Measurements from ENCODE around the gene ELOVL1.
"Not testable (repeated sequence)": the region's sequence is repeated elsewhere in the genome, so short reads cannot be mapped to it uniquely, and the experiment has no call there.

The ELOVL1 gene

GRCh38 chr1:43373066-43373940 lies 5.5 kb upstream of the ELOVL1 start:
- H3K4me2 ChIP-seq (ENCODE audit: low read length): no peak overlapping the region
- H3K79me2 ChIP-seq (ENCODE audit: control insufficient read depth, low read length): peaks cover 8% of the 10 kb centered on the region
- H3K9me2 ChIP-seq (replicated peaks; ENCODE audit: control insufficient read depth, low read length): no peaks in the 10 kb centered on the region
- H3K27ac ChIP-seq (ENCODE audit: low read depth, low read length): no peak overlapping the region
- 0 out of 2 replicates have a peak, but pooled peaks cover 3% of the 10 kb centered on the region for H3K36me3 ChIP-seq (ENCODE audit: control insufficient read depth, low read length)
- H3K9me3 ChIP-seq (ENCODE audit: control insufficient read depth, insufficient read depth, low read length): no peaks in the 10 kb centered on the region
- H3K4me3 ChIP-seq (ENCODE audit: low read length): no peak overlapping the region
- H3F3A ChIP-seq (ENCODE audit: control insufficient read depth, insufficient read depth): peaks cover 3% of the 10 kb centered on the region; the same call in 1 of the 2 replicates
- TF ChIP-seq CTCF (IDR thresholded peaks at IDR 0.05; ENCODE audit: low read depth, low read length, poor library complexity, severe bottlenecking) (no peak), EZH2phosphoT487 (IDR thresholded peaks at IDR 0.05; ENCODE audit: borderline replicate concordance, low read length) (no peak)
- H3K27me3 ChIP-seq (ENCODE audit: control insufficient read depth, low read length): no peaks in the 10 kb centered on the region
- H4K20me1 ChIP-seq (ENCODE audit: control insufficient read depth, insufficient read depth, low read depth, low read length): no peaks in the 10 kb centered on the region
- peaks cover 6% of the 10 kb centered on the region for H3K4me1 ChIP-seq (ENCODE audit: control insufficient read depth, low read length)

GRCh38 chr1:43372172-43372571 lies 4.4 kb upstream of the ELOVL1 start:
- Histone ChIP-seq H3K79me2 (ENCODE audit: control insufficient read depth, low read length) (peaks cover 15% of the 10 kb centered on the region), H3K27ac (ENCODE audit: low read depth, low read length) (no peak overlapping the region), H3K4me2 (ENCODE audit: low read length) (no peak overlapping the region), H3K4me3 (ENCODE audit: low read length) (no peak overlapping the region), H3K27me3 (ENCODE audit: control insufficient read depth, low read length) (no peaks in the 10 kb centered on the region), H4K20me1 (ENCODE audit: control insufficient read depth, insufficient read depth, low read depth, low read length) (no peaks in the 10 kb centered on the region), H3K36me3 (ENCODE audit: control insufficient read depth, low read length) (peaks cover 7% of the 10 kb centered on the region), H3K9me2 (replicated peaks; ENCODE audit: control insufficient read depth, low read length) (no peaks in the 10 kb centered on the region), H3K4me1 (ENCODE audit: control insufficient read depth, low read length) (peaks cover 6% of the 10 kb centered on the region), H3F3A (ENCODE audit: control insufficient read depth, insufficient read depth) (peaks cover 3% of the 10 kb centered on the region; the same call in 1 of the 2 replicates), H3K9me3 (ENCODE audit: control insufficient read depth, insufficient read depth, low read length) (no peaks in the 10 kb centered on the region)
- TF ChIP-seq EZH2phosphoT487 (IDR thresholded peaks at IDR 0.05; ENCODE audit: borderline replicate concordance, low read length) (no peak), CTCF (IDR thresholded peaks at IDR 0.05; ENCODE audit: low read depth, low read length, poor library complexity, severe bottlenecking) (no peak)

- H3K27me3 ChIP-seq (ENCODE audit: control insufficient read depth, low read length): no peaks in the 10 kb centered on the region
- peaks cover 9% of the 10 kb centered on the region for H3K36me3 ChIP-seq (ENCODE audit: control insufficient read depth, low read length)
- H3K4me2 ChIP-seq (ENCODE audit: low read length): no peak overlapping the region
- H3K79me2 ChIP-seq (ENCODE audit: control insufficient read depth, low read length): peaks cover 31% of the 10 kb centered on the region
- TF ChIP-seq EZH2phosphoT487 (IDR thresholded peaks at IDR 0.05; ENCODE audit: borderline replicate concordance, low read length) (no peak), CTCF (IDR thresholded peaks at IDR 0.05; ENCODE audit: low read depth, low read length, poor library complexity, severe bottlenecking) (no peak)
- H4K20me1 ChIP-seq (ENCODE audit: control insufficient read depth, insufficient read depth, low read depth, low read length): no peaks in the 10 kb centered on the region
- H3K27ac ChIP-seq (ENCODE audit: low read depth, low read length): no peak overlapping the region
- H3K4me3 ChIP-seq (ENCODE audit: low read length): no peak overlapping the region
- no peaks in the 10 kb centered on the region for H3K9me2 ChIP-seq (replicated peaks; ENCODE audit: control insufficient read depth, low read length)
- H3K4me1 ChIP-seq (ENCODE audit: control insufficient read depth, low read length): peaks cover 18% of the 10 kb centered on the region
- peaks cover 3% of the 10 kb centered on the region; the same call in 1 of the 2 replicates for H3F3A ChIP-seq (ENCODE audit: control insufficient read depth, insufficient read depth)
- H3K9me3 ChIP-seq (ENCODE audit: control insufficient read depth, insufficient read depth, low read length): no peaks in the 10 kb centered on the region
These were observed 2.8 kb upstream of the ELOVL1 start for GRCh38 chr1:43370564-43370963.

- not testable (repeated sequence) for H3K27me3 ChIP-seq (ENCODE audit: control insufficient read depth, low read length); H4K20me1 ChIP-seq (ENCODE audit: control insufficient read depth, insufficient read depth, low read depth, low read length); H3K9me2 ChIP-seq (replicated peaks; ENCODE audit: control insufficient read depth, low read length); H3F3A ChIP-seq (ENCODE audit: control insufficient read depth, insufficient read depth); H3K9me3 ChIP-seq (ENCODE audit: control insufficient read depth, insufficient read depth, low read length); H3K27ac ChIP-seq (ENCODE audit: low read depth, low read length); H3K4me2 ChIP-seq (ENCODE audit: low read length); H3K4me3 ChIP-seq (ENCODE audit: low read length)
- Histone ChIP-seq H3K36me3 (ENCODE audit: control insufficient read depth, low read length) (peaks cover 17% of the 10 kb centered on the region), H3K4me1 (ENCODE audit: control insufficient read depth, low read length) (peaks cover 20% of the 10 kb centered on the region), H3K79me2 (ENCODE audit: control insufficient read depth, low read length) (peaks cover 39% of the 10 kb centered on the region)
These were observed 2.0 kb upstream of the ELOVL1 start for GRCh38 chr1:43369779-43370178.
